GM12878 (cell line): ENCODE data around the gene SLC35F3. TPM values are rescaled to one million over a fixed set of nuclear protein-coding genes. Genes with fewer than 3 reads are reported as not detected.

Experiments used
- ATAC-seq: fragments of 200-7000 bp; cut with Tn5 transposase; 3 replicates; pipeline ENCODE4 v1.9.1; 2020; ENCODE audit warnings: mild to moderate bottlenecking, moderate library complexity
- BruUV-seq: library from RNA; stranded (reverse); fragments of 400-500 nt; replicated peaks from 2 replicates; lab custom pipeline; 2021; lab: Mats Ljungman, UMichigan
- CTCF ChIA-PET: fragments of 300-600 bp; sonication (Branson Sonifier 250); formaldehyde crosslinking; extraction: SDS; loops from one replicate; lab custom pipeline; 2021; ENCODE audit warnings: inconsistent platforms; lab: Yijun Ruan, JAX
- POLR2A ChIA-PET: fragments of 350-600 bp; formaldehyde crosslinking; extraction: SDS; loops from one replicate; lab custom pipeline; 2021; ENCODE audit warnings: inconsistent platforms; lab: Charles Lee
- RAD21 ChIA-PET: fragments of 300-600 bp; sonication (Branson Sonifier 250); formaldehyde crosslinking; loops from one replicate; lab custom pipeline; 2023; ENCODE audit warnings: antibody characterized with exemption; ENCODE audit not compliant: unreplicated experiment; lab: Charles Lee
- SMC1A ChIA-PET: fragments of 300-600 bp; sonication (Branson Sonifier 250); formaldehyde crosslinking; loops from one replicate; lab custom pipeline; 2023; ENCODE audit not compliant: unreplicated experiment, uncharacterized antibody; lab: Charles Lee
- DNase-seq: peaks from one replicate; pipeline ENCODE4 v3.0.0-alpha.2; 2011; ENCODE audit warnings: low read depth, low spot score
- FAIRE-seq: peaks from 3 replicates; lab custom pipeline; 2011; peaks lifted over from hg19 to GRCh38; lab: Jason Lieb, UNC
- H2AFZ ChIP-seq: 2 replicates; pipeline ENCODE4 v1.6.0; 2011; ENCODE audit warnings: low read depth, low read length, control low read depth; ENCODE audit not compliant: control insufficient read depth
- H3K27ac ChIP-seq: 2 replicates; pipeline ENCODE4 v1.5.1; 2011; ENCODE audit warnings: control low read depth; ENCODE audit not compliant: control insufficient read depth, insufficient read depth
- H3K27me3 ChIP-seq, 2 experiments: replicated peaks in 1 of 2; 2 replicates each; pipeline versions ENCODE4 v1.6.0 to v1.6.1; 2011; ENCODE audit warnings: low read length in 1 of 2; ENCODE audit not compliant: control insufficient read depth in 2 of 2, insufficient read depth in 2 of 2
- H3K36me3 ChIP-seq, 2 experiments: 2 replicates each; pipeline ENCODE4 v1.5.1; 2011; ENCODE audit warnings: low read length in 1 of 2; ENCODE audit not compliant: control insufficient read depth in 2 of 2, insufficient read depth in 2 of 2
- H3K4me1 ChIP-seq: 2 replicates; pipeline ENCODE4 v1.6.1; 2011; ENCODE audit warnings: mild to moderate bottlenecking, low read length, moderate library complexity, mixed read lengths; ENCODE audit not compliant: control insufficient read depth, insufficient read depth
- H3K4me2 ChIP-seq: 2 replicates; pipeline ENCODE4 v1.6.0; 2011; ENCODE audit warnings: control low read depth; ENCODE audit not compliant: control insufficient read depth, insufficient read depth
- H3K4me3 ChIP-seq: fragments of 200-600 bp; sonication (generic); 2 replicates; pipeline ENCODE4 v1.5.1; 2016
- H3K79me2 ChIP-seq: 2 replicates; pipeline ENCODE4 v1.6.0; 2011; ENCODE audit warnings: low read length; ENCODE audit not compliant: control insufficient read depth, insufficient read depth
- H3K9ac ChIP-seq: 2 replicates; pipeline ENCODE4 v1.8.0; 2011; ENCODE audit warnings: low read length, control low read depth, mixed read lengths; ENCODE audit not compliant: control insufficient read depth, insufficient read depth
- H3K9me3 ChIP-seq: replicated peaks from 3 replicates; pipeline ENCODE4 v1.5.1; 2011; ENCODE audit warnings: mild to moderate bottlenecking, low read length; ENCODE audit not compliant: control insufficient read depth, insufficient read depth
- H4K20me1 ChIP-seq: 2 replicates; pipeline ENCODE4 v1.6.0; 2011; ENCODE audit not compliant: control insufficient read depth, insufficient read depth
- HCFC1 ChIP-seq: fragments of 150-350 bp; IDR thresholded peaks from 2 replicates; pipeline ENCODE4 v1.6.1; 2014; ENCODE audit warnings: low read length
- NR2F1 ChIP-seq: fragments of 450-650 bp; conservative IDR thresholded peaks from 2 replicates; pipeline ENCODE4 v1.6.1; 2017; ENCODE audit warnings: mild to moderate bottlenecking
- POU2F2 ChIP-seq: IDR thresholded peaks from 3 replicates; pipeline ENCODE4 v1.6.1; 2011; ENCODE audit warnings: low read depth, mild to moderate bottlenecking, low read length, borderline replicate concordance
- YBX1 ChIP-seq: fragments of 450-650 bp; IDR thresholded peaks from 2 replicates; pipeline ENCODE4 v1.6.1; 2016; ENCODE audit warnings: antibody characterized with exemption
- ZBED1 ChIP-seq: IDR thresholded peaks from 2 replicates; pipeline ENCODE4 v1.6.1; 2016; ENCODE audit warnings: borderline replicate concordance
- ZNF384 ChIP-seq: IDR thresholded peaks from 2 replicates; pipeline ENCODE4 v1.6.1; 2012; ENCODE audit warnings: low read depth, mild to moderate bottlenecking, low read length, improper control_type of control experiment, borderline replicate concordance
- WGBS: methylation state at CpG from one replicate; pipeline ENCODE4 v1.1.6; 2016; ENCODE audit warnings: low lambda C conversion rate; ENCODE audit not compliant: insufficient replicate concordance, insufficient coverage; ENCODE audit errors: missing lambda C conversion rate; 5-methylcytosine and 5-hydroxymethylcytosine counted together
- in situ Hi-C: fragments of 300-500 bp; cut with MboI; formaldehyde crosslinking; loops from 9 replicates; pipeline ENCODE4 v1.14.3; 2018; ENCODE audit warnings: mixed read lengths
- intact Hi-C: fragments of 100-400 bp; cut with micrococcal nuclease; formaldehyde crosslinking; loops from one replicate; pipeline ENCODE4 v1.14.2; 2022; ENCODE audit not compliant: unreplicated experiment
- polyA plus RNA-seq, 11 experiments: library from polyadenylated mRNA; depleted of rRNA in 4 of 11; unstranded in 6 of 11; stranded (reverse) in 5 of 11; fragments of >200 nt; fragmentation: Nextera tagmentation in 4 of 11; fragmentation: Illumina TruSeq in 1 of 11; extraction: Ambion mirVana in 4 of 11; extraction: Trizol in 1 of 11; gene quantifications; 1 replicate in 1 of 11; 2 replicates in 10 of 11; pipeline versions ENCODE4 v1.2.1 to v1.2.3, GENCODE V29; 2011 to 2016; ENCODE audit warnings: inconsistent platforms in 2 of 11, missing spikeins in 2 of 11, low read depth in 1 of 11
- total RNA-seq, 4 experiments: library from RNA; depleted of rRNA in 3 of 4; stranded (reverse); fragments of >200 nt in 3 of 4; fragmentation: Illumina TruSeq in 1 of 4; extraction: Trizol in 1 of 4; gene quantifications; 2 replicates each; pipeline versions ENCODE4 v1.2.1 to v1.2.3, GENCODE V29; 2013 to 2021
- TF ChIP-seq, protein P1 (sequence below): fragments of 450-650 bp; formaldehyde crosslinking; IDR thresholded peaks from 2 replicates; pipeline ENCODE4 v1.4.0; 2020; ENCODE audit warnings: mild to moderate bottlenecking, moderate library complexity

Gene SLC35F3
- total and polyA plus RNA-seq, 10 of the 15 experiments (the other 5 are each of a cell fraction or from before 2014, with no cell fraction given) = 1.0 to 8.6 (median 5.7) TPM

DNA sequence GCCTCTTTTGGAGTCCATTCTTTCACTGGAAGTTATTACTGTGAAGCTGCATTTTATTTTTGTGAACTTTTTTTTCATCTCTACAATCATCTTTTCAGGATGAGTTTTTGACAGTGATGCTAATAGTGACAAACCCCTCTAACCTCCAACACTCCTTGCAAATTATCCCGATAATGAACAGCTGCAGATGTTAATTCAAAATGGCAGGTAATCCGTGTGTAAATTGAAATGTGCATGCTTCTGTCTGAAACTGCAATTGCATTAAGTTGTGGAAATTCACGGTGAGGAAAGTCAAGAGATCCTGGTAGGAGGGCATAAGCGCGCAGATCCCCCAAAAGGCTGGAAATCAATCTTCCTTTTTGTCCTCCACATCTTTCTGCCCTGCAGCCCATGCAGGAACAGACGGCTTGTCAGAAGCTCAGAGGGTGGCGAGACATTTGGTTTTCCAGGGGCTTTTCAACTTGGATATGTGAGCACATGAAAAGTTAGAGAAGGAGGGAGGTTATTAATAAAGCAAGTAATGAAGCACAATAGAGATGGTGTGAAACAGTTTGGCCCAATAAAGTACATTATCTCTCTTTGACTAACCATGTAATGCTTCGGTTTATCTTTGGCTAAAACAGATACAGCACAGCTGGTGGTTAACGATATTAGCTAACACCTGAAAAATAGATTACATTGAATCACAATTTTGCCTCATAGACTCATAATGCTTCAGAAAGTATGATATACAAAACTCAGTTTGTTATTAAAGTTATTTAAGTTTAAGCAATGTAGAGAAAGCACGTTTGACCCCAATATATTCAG, 325.3 kb downstream of the SLC35F3 start:
- FAIRE-seq = no peak
- no peak for TF ChIP-seq POU2F2
- no peak for TF ChIP-seq ZNF384
- TF ChIP-seq, protein P1, sequence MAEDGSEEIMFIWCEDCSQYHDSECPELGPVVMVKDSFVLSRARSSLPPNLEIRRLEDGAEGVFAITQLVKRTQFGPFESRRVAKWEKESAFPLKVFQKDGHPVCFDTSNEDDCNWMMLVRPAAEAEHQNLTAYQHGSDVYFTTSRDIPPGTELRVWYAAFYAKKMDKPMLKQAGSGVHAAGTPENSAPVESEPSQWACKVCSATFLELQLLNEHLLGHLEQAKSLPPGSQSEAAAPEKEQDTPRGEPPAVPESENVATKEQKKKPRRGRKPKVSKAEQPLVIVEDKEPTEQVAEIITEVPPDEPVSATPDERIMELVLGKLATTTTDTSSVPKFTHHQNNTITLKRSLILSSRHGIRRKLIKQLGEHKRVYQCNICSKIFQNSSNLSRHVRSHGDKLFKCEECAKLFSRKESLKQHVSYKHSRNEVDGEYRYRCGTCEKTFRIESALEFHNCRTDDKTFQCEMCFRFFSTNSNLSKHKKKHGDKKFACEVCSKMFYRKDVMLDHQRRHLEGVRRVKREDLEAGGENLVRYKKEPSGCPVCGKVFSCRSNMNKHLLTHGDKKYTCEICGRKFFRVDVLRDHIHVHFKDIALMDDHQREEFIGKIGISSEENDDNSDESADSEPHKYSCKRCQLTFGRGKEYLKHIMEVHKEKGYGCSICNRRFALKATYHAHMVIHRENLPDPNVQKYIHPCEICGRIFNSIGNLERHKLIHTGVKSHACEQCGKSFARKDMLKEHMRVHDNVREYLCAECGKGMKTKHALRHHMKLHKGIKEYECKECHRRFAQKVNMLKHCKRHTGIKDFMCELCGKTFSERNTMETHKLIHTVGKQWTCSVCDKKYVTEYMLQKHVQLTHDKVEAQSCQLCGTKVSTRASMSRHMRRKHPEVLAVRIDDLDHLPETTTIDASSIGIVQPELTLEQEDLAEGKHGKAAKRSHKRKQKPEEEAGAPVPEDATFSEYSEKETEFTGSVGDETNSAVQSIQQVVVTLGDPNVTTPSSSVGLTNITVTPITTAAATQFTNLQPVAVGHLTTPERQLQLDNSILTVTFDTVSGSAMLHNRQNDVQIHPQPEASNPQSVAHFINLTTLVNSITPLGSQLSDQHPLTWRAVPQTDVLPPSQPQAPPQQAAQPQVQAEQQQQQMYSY = no peak
- no peak for TF ChIP-seq YBX1
- no peak for TF ChIP-seq NR2F1
- no peak for TF ChIP-seq ZBED1
- TF ChIP-seq HCFC1 = no peak
- intact Hi-C loops = no loop called here
- H3K79me2 ChIP-seq = no peaks in the 10 kb centered on the region
- no peak overlapping the region for H3K27ac ChIP-seq
- ChIA-PET CTCF (interaction anchor here (1.1 to 2.4 kb wide), 7 partner anchors 10 to 84 kb away, joined by 3 to 14 read pairs (median 3); no protein-coding TSS in a partner anchor), SMC1A (interaction anchor here (0.6 to 1.9 kb wide), 9 partner anchors 8 to 114 kb away, joined by 3 to 8 read pairs (median 5); no protein-coding TSS in a partner anchor), RAD21 (interaction anchor here (0.7 to 1.8 kb wide), 4 partner anchors 12 to 80 kb away, joined by 3 to 6 read pairs (median 4); no protein-coding TSS in a partner anchor), POLR2A (no interaction called here)
- no peaks in the 10 kb centered on the region; a peak in 1 of 4 replicates for H3K36me3 ChIP-seq
- no peaks in the 10 kb centered on the region for H3K9me3 ChIP-seq
- no peaks in the 10 kb centered on the region for H4K20me1 ChIP-seq
- in situ Hi-C loops = no loop called here
- WGBS = 40% methylated on average over 10 of the region's 10 CpGs
- H3K4me3 ChIP-seq = no peak overlapping the region
- 0 out of 2 replicates have a peak overlapping the region, but pooled peaks have one; percentile 36 for H3K4me2 ChIP-seq
- peak; percentile 28 for ATAC-seq
- no peak for DNase-seq
- no peak overlapping the region for H2AFZ ChIP-seq
- H3K9ac ChIP-seq = no peak overlapping the region
- H3K27me3 ChIP-seq = no peaks in the 10 kb centered on the region
- no TSS peak for BruUV-seq
- peaks cover 7% of the 10 kb centered on the region for H3K4me1 ChIP-seq
